Activated naive CD8-positive, alpha-beta T cell (primary cell): ENCODE results near the gene SKAP1.
A peak's percentile ranks its signal among the peaks of the same experiment; 100 is the strongest.
"Not testable (repeated sequence)": the region's sequence is repeated elsewhere in the genome, so short reads cannot be mapped to it uniquely, and the experiment has no call there.

Source experiments
- H3K27ac Mint-ChIP-seq: one replicate; pipeline ENCODE4 v1.8.0; 2021; ENCODE audit warnings: mixed read lengths
- H3K27me3 Mint-ChIP-seq: one replicate; pipeline ENCODE4 v1.8.0; 2021; ENCODE audit warnings: mixed read lengths
- H3K36me3 Mint-ChIP-seq: one replicate; pipeline ENCODE4 v1.8.0; 2021; ENCODE audit warnings: mixed read lengths
- H3K4me1 Mint-ChIP-seq: one replicate; pipeline ENCODE4 v1.8.0; 2021; ENCODE audit warnings: low read depth, mixed read lengths
- H3K4me3 Mint-ChIP-seq: one replicate; pipeline ENCODE4 v1.8.0; 2021; ENCODE audit warnings: mild to moderate bottlenecking, mixed read lengths
- H3K9me3 Mint-ChIP-seq: one replicate; pipeline ENCODE4 v1.8.0; 2021; ENCODE audit warnings: low read depth, mixed read lengths

The SKAP1 gene

DNA sequence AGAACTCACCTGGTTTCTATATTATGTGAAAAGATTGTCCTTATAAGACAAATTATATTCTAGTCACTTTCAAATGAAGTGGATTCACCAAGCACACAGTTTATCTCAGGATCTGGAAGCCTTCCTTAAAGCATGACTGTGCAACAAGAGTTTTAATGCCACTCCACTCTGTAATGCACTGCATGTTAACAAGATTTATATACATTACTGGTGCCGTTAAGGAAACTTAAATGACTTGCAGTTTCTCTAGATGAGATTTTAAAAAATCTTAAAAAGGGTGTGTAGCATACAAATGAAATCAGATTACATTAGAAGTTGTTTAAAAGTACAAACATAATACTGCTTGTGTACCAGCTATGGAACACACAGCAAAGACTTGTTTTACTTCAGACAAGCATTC, 171.7 kb downstream of the SKAP1 start:
- H3K27ac Mint-ChIP-seq: no peak overlapping the region
- H3K27me3 Mint-ChIP-seq: no peaks in the 10 kb centered on the region
- no peak overlapping the region for H3K4me3 Mint-ChIP-seq
- H3K9me3 Mint-ChIP-seq: no peaks in the 10 kb centered on the region
- H3K36me3 Mint-ChIP-seq: peaks cover 2% of the 10 kb centered on the region
- H3K4me1 Mint-ChIP-seq: peaks cover 3% of the 10 kb centered on the region

DNA sequence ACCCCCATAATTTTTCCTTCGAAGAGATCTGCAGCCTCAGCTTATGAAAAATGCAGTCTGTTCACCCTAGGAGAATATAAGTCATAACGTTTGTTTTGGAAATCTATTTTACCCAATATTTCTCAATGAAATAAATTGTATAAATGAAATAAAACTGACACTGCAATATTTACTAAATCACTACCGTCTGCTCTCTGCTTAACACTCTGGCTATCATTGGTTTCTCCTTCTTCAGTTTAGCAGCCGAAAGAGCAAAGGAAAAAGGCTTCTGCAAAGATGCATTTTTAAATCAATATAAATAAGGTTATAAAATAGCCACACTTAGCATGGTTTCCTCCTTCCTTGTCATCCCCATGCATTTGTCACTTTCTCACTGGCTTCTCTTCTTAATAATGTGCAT, 174.3 kb downstream of the SKAP1 start:
- Mint-ChIP-seq H3K9me3 (no peaks in the 10 kb centered on the region), H3K27ac (no peak overlapping the region), H3K4me1 (peaks cover 1% of the 10 kb centered on the region), H3K4me3 (no peak overlapping the region), H3K36me3 (peaks cover 2% of the 10 kb centered on the region), H3K27me3 (no peaks in the 10 kb centered on the region)

- peaks cover 2% of the 10 kb centered on the region for H3K36me3 Mint-ChIP-seq
- no peaks in the 10 kb centered on the region for H3K9me3 Mint-ChIP-seq
- H3K27me3 Mint-ChIP-seq: no peaks in the 10 kb centered on the region
- no peak overlapping the region for H3K4me3 Mint-ChIP-seq
- no peaks in the 10 kb centered on the region for H3K4me1 Mint-ChIP-seq
- no peak overlapping the region for H3K27ac Mint-ChIP-seq
These were observed 175.1 kb downstream of the SKAP1 start for GRCh38 chr17:48254896-48255295.

DNA sequence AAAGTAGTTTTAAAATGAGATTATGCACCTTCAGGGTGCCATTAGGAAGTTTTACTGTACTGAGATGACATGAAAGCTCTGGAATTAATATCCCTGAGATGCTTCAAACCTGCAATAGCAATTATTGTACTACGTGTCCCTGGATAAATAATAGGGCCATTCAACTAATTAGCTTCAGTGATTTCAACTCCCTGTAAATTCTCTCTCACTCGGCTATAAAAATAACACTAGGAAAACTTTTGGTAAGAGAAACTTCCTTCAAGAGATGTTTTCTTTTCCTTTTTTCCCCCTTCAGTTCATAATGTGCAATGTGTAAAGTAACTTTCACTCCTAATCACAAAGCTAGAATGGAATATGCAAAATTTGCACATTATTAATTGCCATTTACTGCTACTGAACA, 176.0 kb downstream of the SKAP1 start:
- Mint-ChIP-seq H3K27ac (no peak overlapping the region), H3K36me3 (peaks cover 2% of the 10 kb centered on the region), H3K4me1 (no peaks in the 10 kb centered on the region), H3K27me3 (no peaks in the 10 kb centered on the region), H3K9me3 (no peaks in the 10 kb centered on the region), H3K4me3 (no peak overlapping the region)

- Mint-ChIP-seq H3K27me3 (no peaks in the 10 kb centered on the region), H3K4me3 (no peak overlapping the region), H3K36me3 (peaks cover 2% of the 10 kb centered on the region), H3K9me3 (no peaks in the 10 kb centered on the region), H3K4me1 (peaks cover 3% of the 10 kb centered on the region), H3K27ac (no peak overlapping the region)
These were observed 178.1 kb downstream of the SKAP1 start for GRCh38 chr17:48251950-48252349.

GRCh38 chr17:48250949-48251348, 179.1 kb downstream of the SKAP1 start:
- peaks cover 11% of the 10 kb centered on the region for H3K4me1 Mint-ChIP-seq

DNA sequence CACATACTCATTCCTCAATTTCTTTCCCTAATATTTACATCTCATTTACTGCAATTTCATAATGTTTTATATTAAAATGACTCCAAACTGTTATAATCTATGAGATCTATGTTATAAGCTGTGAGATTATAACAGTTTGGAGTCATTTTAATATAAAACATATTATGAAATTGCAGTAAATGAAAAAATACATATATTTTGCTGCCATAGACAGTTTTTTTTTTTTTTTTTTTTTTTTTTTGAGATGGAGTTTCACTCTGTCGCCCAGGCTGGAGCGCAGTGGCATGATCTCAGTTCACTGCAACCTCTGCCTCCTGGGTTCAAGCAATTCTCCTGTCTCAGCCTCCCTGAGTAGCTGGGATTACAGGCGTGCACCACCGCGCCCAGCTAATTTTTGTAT, 180.0 kb downstream of the SKAP1 start:
- not testable (repeated sequence) for H3K36me3 Mint-ChIP-seq, H3K4me3 Mint-ChIP-seq, H3K27ac Mint-ChIP-seq, H3K27me3 Mint-ChIP-seq, H3K9me3 Mint-ChIP-seq
- H3K4me1 Mint-ChIP-seq: peaks cover 18% of the 10 kb centered on the region

More at GRCh38 chr17:48250949-48251348, 179.1 kb downstream of the SKAP1 start:
- no peak overlapping the region for H3K4me3 Mint-ChIP-seq
- no peaks in the 10 kb centered on the region for H3K9me3 Mint-ChIP-seq
- no peak overlapping the region for H3K27ac Mint-ChIP-seq
- peaks cover 2% of the 10 kb centered on the region for H3K36me3 Mint-ChIP-seq
- H3K27me3 Mint-ChIP-seq: no peaks in the 10 kb centered on the region

- H3K27me3 Mint-ChIP-seq: no peaks in the 10 kb centered on the region
- peaks cover 42% of the 10 kb centered on the region for H3K4me1 Mint-ChIP-seq
- H3K27ac Mint-ChIP-seq: no peak overlapping the region
- no peak overlapping the region for H3K4me3 Mint-ChIP-seq
- peaks cover 2% of the 10 kb centered on the region for H3K36me3 Mint-ChIP-seq
- no peaks in the 10 kb centered on the region for H3K9me3 Mint-ChIP-seq
These were observed 182.4 kb downstream of the SKAP1 start for GRCh38 chr17:48247603-48248002.

DNA sequence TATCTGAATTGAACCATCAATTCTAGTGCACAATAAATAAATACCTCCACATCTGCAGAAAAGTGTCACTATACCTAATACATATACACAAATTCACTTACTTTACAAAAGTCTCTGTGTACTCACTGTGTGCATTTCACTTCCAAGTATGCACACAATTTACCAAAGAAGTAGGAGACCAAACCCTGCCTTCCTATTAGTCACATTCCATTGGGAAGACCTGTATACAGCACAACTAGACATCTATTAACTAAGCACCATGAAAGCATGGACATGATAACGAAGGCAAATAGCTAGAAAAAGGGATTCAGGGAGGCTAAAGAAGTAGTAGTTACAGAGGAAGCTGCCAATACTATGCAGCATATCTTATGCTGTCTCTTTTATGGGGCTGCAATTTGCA, 183.0 kb downstream of the SKAP1 start:
- peaks cover 2% of the 10 kb centered on the region for H3K36me3 Mint-ChIP-seq
- H3K4me1 Mint-ChIP-seq: peaks cover 48% of the 10 kb centered on the region
- H3K27ac Mint-ChIP-seq: no peak overlapping the region
- no peaks in the 10 kb centered on the region for H3K9me3 Mint-ChIP-seq
- H3K27me3 Mint-ChIP-seq: no peaks in the 10 kb centered on the region
- H3K4me3 Mint-ChIP-seq: no peak overlapping the region

- no peaks in the 10 kb centered on the region for H3K9me3 Mint-ChIP-seq
These were observed 183.4 kb downstream of the SKAP1 start for GRCh38 chr17:48246612-48247011.

GRCh38 chr17:48245465-48246033, 184.5 kb downstream of the SKAP1 start:
- H3K27me3 Mint-ChIP-seq, H3K4me3 Mint-ChIP-seq, H3K9me3 Mint-ChIP-seq, H3K36me3 Mint-ChIP-seq: not testable (repeated sequence)
- H3K4me1 Mint-ChIP-seq: peaks cover 63% of the 10 kb centered on the region
- H3K27ac Mint-ChIP-seq: peak overlapping the region; percentile 23

More at GRCh38 chr17:48246612-48247011, 183.4 kb downstream of the SKAP1 start:
- H3K27ac Mint-ChIP-seq: no peak overlapping the region
- no peaks in the 10 kb centered on the region for H3K27me3 Mint-ChIP-seq
- no peak overlapping the region for H3K4me3 Mint-ChIP-seq
- peaks cover 2% of the 10 kb centered on the region for H3K36me3 Mint-ChIP-seq
- H3K4me1 Mint-ChIP-seq: peaks cover 52% of the 10 kb centered on the region

DNA sequence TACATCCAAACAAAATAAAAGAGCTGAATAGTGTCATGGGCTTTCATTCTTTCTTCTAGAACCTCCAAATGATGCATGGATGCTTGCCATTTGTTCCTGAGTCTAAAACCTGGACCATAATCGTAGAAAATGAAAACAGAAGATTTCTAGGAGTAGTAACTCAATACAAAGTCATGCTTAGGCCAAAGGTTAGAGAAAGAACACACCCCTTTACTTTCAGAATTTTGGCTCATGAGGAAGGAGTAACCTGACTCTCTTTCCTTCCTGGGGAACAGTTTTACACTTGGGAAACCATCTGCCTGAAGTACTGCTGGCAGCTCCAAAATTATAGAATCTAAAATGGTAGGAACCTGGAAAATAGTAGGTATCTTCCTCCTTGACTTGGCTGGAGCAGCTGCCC, 185.2 kb downstream of the SKAP1 start:
- no peaks in the 10 kb centered on the region for H3K27me3 Mint-ChIP-seq
- H3K4me3 Mint-ChIP-seq: no peak overlapping the region
- H3K4me1 Mint-ChIP-seq: peaks cover 70% of the 10 kb centered on the region
- peak overlapping the region; percentile 23 for H3K27ac Mint-ChIP-seq
- H3K9me3 Mint-ChIP-seq: no peaks in the 10 kb centered on the region
- H3K36me3 Mint-ChIP-seq: peaks cover 2% of the 10 kb centered on the region

- Mint-ChIP-seq H3K27me3 (no peaks in the 10 kb centered on the region), H3K27ac (peak overlapping the region; percentile 22), H3K36me3 (peaks cover 2% of the 10 kb centered on the region), H3K4me1 (peaks cover 74% of the 10 kb centered on the region), H3K9me3 (no peaks in the 10 kb centered on the region), H3K4me3 (no peak overlapping the region)
These were observed 185.8 kb downstream of the SKAP1 start for GRCh38 chr17:48244121-48244711.

- peak overlapping the region; percentile 70 for H3K27ac Mint-ChIP-seq
- H3K27me3 Mint-ChIP-seq: no peaks in the 10 kb centered on the region
- no peak overlapping the region for H3K4me3 Mint-ChIP-seq
- no peaks in the 10 kb centered on the region for H3K9me3 Mint-ChIP-seq
- peaks cover 6% of the 10 kb centered on the region for H3K36me3 Mint-ChIP-seq
- H3K4me1 Mint-ChIP-seq: peaks cover 87% of the 10 kb centered on the region
These were observed 188.1 kb downstream of the SKAP1 start for GRCh38 chr17:48241770-48242497.

DNA sequence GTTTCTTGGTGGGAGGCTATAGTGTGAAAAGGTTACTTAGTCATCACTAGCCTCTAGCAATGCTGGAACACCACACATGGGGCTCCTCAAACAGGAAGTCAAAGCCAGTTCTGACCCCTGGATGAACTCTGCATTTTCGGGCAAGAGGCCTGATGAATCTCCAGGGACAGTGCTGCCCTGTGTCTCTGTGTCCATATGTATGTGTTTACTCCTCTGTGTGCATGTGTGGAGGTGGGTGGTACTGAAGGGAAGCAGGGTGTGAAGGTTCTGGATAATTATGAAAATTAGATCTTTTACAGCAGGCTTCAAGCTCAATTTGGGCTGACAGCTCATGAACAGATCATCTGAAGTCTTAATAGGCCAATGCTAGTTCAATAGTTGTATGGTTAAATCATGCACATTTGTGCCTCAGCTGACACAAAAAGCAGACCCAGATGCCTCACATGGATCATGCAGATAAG, 188.9 kb downstream of the SKAP1 start:
- no peaks in the 10 kb centered on the region for H3K9me3 Mint-ChIP-seq
- peaks cover 9% of the 10 kb centered on the region for H3K36me3 Mint-ChIP-seq
- H3K27ac Mint-ChIP-seq: peak overlapping the region; percentile 70
- H3K4me1 Mint-ChIP-seq: peaks cover 87% of the 10 kb centered on the region
- H3K4me3 Mint-ChIP-seq: peak overlapping the region; percentile 12
- no peaks in the 10 kb centered on the region for H3K27me3 Mint-ChIP-seq
